NT2/D1 (cell line): ENCODE measurements around the gene CYB5A.

ENCODE experiments used
- SUZ12 ChIP-seq: IDR thresholded peaks from 2 replicates; pipeline ENCODE4 v1.6.1; 2011; ENCODE audit not compliant: insufficient read length, insufficient read depth; ENCODE audit errors: extremely low read depth
- YY1 ChIP-seq: IDR thresholded peaks from 2 replicates; pipeline ENCODE4 v1.6.1; 2011; ENCODE audit not compliant: insufficient read length, insufficient read depth
- ZNF274 ChIP-seq: IDR thresholded peaks from 2 replicates; pipeline ENCODE4 v1.6.1; 2011; ENCODE audit warnings: mild to moderate bottlenecking, low read depth, low read length

DNA sequence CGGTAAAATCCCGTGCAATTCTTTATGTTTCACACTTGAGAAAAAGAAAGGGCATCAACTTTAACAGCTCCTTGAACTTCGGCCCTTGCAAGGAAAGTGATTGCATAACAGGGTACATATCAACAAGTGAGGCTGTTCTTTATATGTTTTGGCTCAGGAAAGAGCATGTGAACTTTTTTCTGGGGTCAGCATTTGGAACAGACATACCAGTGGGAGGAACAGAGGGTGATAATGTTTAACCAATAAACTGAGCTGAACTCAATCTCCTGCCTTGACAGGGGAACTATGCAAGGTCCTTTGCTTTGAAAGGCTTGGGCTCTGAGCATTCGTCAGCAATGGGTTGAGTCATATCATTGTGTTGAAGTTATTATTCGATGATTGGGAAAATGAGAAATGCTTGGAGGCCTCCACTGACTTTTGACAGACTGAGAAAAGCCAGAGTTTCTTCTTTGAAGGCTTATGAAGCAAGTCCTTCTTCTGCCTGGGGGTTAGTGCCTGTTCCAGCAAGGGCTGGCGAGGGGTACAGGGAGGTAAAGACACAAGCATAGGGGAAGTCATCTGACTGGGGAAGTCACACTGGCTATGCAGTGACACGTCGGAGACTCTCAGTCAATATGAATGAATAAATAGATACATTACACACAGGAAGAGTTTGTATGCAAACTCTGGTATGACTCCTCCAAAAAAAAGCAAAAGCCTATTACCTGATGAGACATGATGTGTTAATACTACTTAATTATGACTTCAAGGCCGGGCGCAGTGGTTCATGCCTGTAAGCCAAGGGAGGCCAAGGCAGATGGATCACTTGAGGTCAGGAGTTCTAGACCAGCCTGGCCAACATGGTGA is 57.2 kb downstream of the CYB5A start:
- no peak for TF ChIP-seq YY1
- no peak for TF ChIP-seq ZNF274
- no peak for TF ChIP-seq SUZ12
